RWPE2 (cell line): ENCODE measurements around the gene CBLIF.
"Not testable (repeated sequence)": the region's sequence is repeated elsewhere in the genome, so short reads cannot be mapped to it uniquely, and the experiment has no call there.

Experiments used
- ATAC-seq: fragments of 200-7000 bp; cut with Tn5 transposase; 3 replicates; pipeline ENCODE4 v1.9.1; 2021; ENCODE audit warnings: low read depth
- DNase-seq: peaks from one replicate; pipeline ENCODE4 v3.0.0-alpha.2; 2020; ENCODE audit warnings: low spot score
- H3K27ac ChIP-seq: fragments of 450-650 bp; 2 replicates; pipeline ENCODE4 v1.5.1; 2017; ENCODE audit warnings: mild to moderate bottlenecking; ENCODE audit not compliant: poor library complexity, severe bottlenecking
- H3K27me3 ChIP-seq: fragments of 250-450 bp; sonication (Bioruptor Pico); 2 replicates; pipeline ENCODE4 v1.5.1; 2021; ENCODE audit warnings: mild to moderate bottlenecking, moderate library complexity; ENCODE audit not compliant: insufficient read depth, poor library complexity, severe bottlenecking
- H3K36me3 ChIP-seq: fragments of 250-450 bp; sonication (Bioruptor Pico); 2 replicates; pipeline ENCODE4 v1.5.1; 2020; ENCODE audit warnings: low read depth, mild to moderate bottlenecking, moderate library complexity
- H3K4me1 ChIP-seq: fragments of 250-450 bp; sonication (Bioruptor Pico); 2 replicates; pipeline ENCODE4 v1.5.1; 2021; ENCODE audit warnings: mild to moderate bottlenecking, moderate library complexity; ENCODE audit not compliant: insufficient read depth, poor library complexity, severe bottlenecking
- H3K4me3 ChIP-seq: fragments of 250-450 bp; sonication (Bioruptor Pico); 2 replicates; pipeline ENCODE4 v1.5.1; 2021; ENCODE audit warnings: mild to moderate bottlenecking, moderate library complexity; ENCODE audit not compliant: severe bottlenecking
- H3K9me3 ChIP-seq: fragments of 250-450 bp; sonication (Bioruptor Pico); 2 replicates; pipeline ENCODE4 v1.5.1; 2021; ENCODE audit warnings: mild to moderate bottlenecking, moderate library complexity; ENCODE audit not compliant: severe bottlenecking
- CTCF ChIP-seq: fragments of 450-650 bp; IDR thresholded peaks from one replicate; pipeline ENCODE4 v1.5.1; 2017; ENCODE audit warnings: mild to moderate bottlenecking, moderate library complexity; ENCODE audit not compliant: poor library complexity, severe bottlenecking

CBLIF gene

GRCh38 chr11:59862252-59862651 lies 17.0 kb upstream of the CBLIF start:
- DNase-seq, result no peak
- Histone ChIP-seq H3K4me3 (no peak overlapping the region), H3K4me1 (peaks cover 22% of the 10 kb centered on the region), H3K27me3 (no peaks in the 10 kb centered on the region), H3K9me3 (no peaks in the 10 kb centered on the region), H3K36me3 (no peaks in the 10 kb centered on the region), H3K27ac (no peak overlapping the region)
- ATAC-seq, result no peak
- TF ChIP-seq CTCF, result no peak

- no peaks in the 10 kb centered on the region for H3K27me3 ChIP-seq
- no peak for DNase-seq
- H3K4me3 ChIP-seq, result no peak overlapping the region
- H3K9me3 ChIP-seq, result no peaks in the 10 kb centered on the region
- H3K27ac ChIP-seq, result no peak overlapping the region
- no peak for ATAC-seq
- no peak for TF ChIP-seq CTCF
- no peaks in the 10 kb centered on the region for H3K36me3 ChIP-seq
- peaks cover 17% of the 10 kb centered on the region for H3K4me1 ChIP-seq
Measured at GRCh38 chr11:59859673-59860072, 14.4 kb upstream of the CBLIF start.

- H3K27ac ChIP-seq, result peak overlapping the region; percentile 8
Measured at GRCh38 chr11:59857439-59858434, 12.4 kb upstream of the CBLIF start.

DNA sequence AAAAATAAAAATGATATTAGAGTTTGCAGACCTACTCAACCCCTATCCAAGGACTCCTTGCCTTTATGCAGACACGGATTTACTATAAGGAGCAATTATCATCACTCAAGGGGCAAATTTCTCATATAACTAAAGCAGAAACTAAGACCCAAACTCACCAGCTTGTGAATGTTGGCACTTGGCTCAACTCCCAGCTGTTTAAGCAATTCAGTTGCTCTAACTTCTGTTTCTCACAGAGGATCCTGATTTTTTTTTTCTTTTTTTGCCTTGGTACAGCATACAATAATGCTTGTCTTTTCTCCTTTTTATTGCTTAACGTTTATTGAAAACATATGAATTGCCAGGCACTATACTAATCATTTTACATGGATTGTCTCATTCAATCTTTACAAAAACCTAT lies 9.6 kb upstream of the CBLIF start:
- Histone ChIP-seq H3K36me3 (no peaks in the 10 kb centered on the region), H3K4me3 (no peak overlapping the region), H3K9me3 (no peaks in the 10 kb centered on the region), H3K4me1 (peaks cover 15% of the 10 kb centered on the region), H3K27me3 (no peaks in the 10 kb centered on the region), H3K27ac (no peak overlapping the region)
- TF ChIP-seq CTCF, result no peak
- ATAC-seq (no peak), DNase-seq (no peak)

More at GRCh38 chr11:59857439-59858434, 12.4 kb upstream of the CBLIF start:
- no peak overlapping the region for H3K4me3 ChIP-seq
- no peaks in the 10 kb centered on the region for H3K36me3 ChIP-seq
- no peaks in the 10 kb centered on the region for H3K9me3 ChIP-seq
- TF ChIP-seq CTCF, result no peak
- peaks cover 15% of the 10 kb centered on the region for H3K4me1 ChIP-seq
- H3K27me3 ChIP-seq, result no peaks in the 10 kb centered on the region
- no peak for DNase-seq
- peak; percentile 87 for ATAC-seq

- not testable (repeated sequence) for H3K36me3 ChIP-seq, DNase-seq, H3K9me3 ChIP-seq, H3K27ac ChIP-seq, H3K4me1 ChIP-seq, H3K27me3 ChIP-seq, ATAC-seq, H3K4me3 ChIP-seq
Measured at GRCh38 chr11:59851416-59851815, 6.1 kb upstream of the CBLIF start.

DNA sequence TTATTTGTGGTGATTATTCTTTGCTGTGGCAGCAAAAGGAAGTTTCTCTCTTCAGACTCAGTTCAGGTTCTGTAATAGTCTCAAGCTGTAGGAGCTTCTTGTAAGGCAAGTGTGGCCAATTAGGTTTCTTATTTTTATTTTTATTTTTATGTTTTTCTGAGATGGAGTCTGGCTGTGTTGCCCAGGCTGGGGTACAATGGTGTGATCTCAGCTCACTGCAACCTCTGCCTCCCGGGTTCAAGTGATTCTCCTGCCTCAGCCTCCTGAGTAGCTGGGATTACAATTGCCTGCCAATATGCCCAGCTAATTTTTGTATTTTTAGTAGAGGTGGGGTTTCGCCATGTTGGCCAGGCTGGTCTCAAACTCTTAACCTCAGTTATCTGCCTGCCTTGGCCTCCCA lies 4.3 kb upstream of the CBLIF start:
- DNase-seq, ATAC-seq, H3K27ac ChIP-seq, H3K9me3 ChIP-seq, H3K4me3 ChIP-seq, H3K36me3 ChIP-seq, H3K4me1 ChIP-seq, H3K27me3 ChIP-seq: not testable (repeated sequence)
